Fibroblast of skin of scalp (primary cell): ENCODE measurements around the gene CT47B1. TPM values are rescaled to one million over a fixed set of nuclear protein-coding genes. Genes with fewer than 3 reads are reported as not detected.
"Not testable (repeated sequence)": the region's sequence is repeated elsewhere in the genome, so short reads cannot be mapped to it uniquely, and the experiment has no call there.

Source experiments
- DNase-seq: peaks from one replicate; pipeline ENCODE4 v3.0.0-alpha.2; 2013
- polyA plus RNA-seq, 2 experiments: library from polyadenylated mRNA; unstranded; fragments of 120-200 nt; gene quantifications; one replicate each; pipeline ENCODE4 v1.2.1, GENCODE V29; 2013; ENCODE audit not compliant: insufficient read length in 2 of 2

The CT47B1 gene
- not detected for polyA plus RNA-seq (2013, experiment 1 of 2; ENCODE audit: insufficient read length)
- polyA plus RNA-seq (2013, experiment 2 of 2; ENCODE audit: insufficient read length) = not detected

DNA sequence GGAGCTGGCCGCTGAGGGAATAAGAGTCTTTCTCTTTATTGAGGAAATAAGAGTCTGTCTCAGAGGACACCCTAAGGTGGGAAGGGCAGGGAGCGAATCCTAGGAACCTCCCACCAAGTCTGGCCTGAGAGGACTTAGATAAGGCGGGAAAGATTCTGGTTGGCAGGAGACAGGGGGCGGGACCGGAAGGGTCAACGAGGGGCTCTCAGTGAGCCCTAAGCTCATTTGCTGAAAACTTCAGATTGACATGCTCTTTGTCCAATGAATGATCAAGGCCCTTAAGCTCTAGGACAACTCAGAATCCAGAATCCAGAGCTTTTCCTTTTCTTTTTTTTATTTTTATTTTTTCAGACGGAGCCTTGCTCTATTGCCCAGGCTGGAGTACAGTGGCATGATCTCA lies at the start of gene CT47B1:
Gene CT47B1 (minus strand): TSS at position 101 of the 400 bp plus-strand sequence. CDS start 196 bp downstream, outside the sequence.
- not testable (repeated sequence) for DNase-seq

DNA sequence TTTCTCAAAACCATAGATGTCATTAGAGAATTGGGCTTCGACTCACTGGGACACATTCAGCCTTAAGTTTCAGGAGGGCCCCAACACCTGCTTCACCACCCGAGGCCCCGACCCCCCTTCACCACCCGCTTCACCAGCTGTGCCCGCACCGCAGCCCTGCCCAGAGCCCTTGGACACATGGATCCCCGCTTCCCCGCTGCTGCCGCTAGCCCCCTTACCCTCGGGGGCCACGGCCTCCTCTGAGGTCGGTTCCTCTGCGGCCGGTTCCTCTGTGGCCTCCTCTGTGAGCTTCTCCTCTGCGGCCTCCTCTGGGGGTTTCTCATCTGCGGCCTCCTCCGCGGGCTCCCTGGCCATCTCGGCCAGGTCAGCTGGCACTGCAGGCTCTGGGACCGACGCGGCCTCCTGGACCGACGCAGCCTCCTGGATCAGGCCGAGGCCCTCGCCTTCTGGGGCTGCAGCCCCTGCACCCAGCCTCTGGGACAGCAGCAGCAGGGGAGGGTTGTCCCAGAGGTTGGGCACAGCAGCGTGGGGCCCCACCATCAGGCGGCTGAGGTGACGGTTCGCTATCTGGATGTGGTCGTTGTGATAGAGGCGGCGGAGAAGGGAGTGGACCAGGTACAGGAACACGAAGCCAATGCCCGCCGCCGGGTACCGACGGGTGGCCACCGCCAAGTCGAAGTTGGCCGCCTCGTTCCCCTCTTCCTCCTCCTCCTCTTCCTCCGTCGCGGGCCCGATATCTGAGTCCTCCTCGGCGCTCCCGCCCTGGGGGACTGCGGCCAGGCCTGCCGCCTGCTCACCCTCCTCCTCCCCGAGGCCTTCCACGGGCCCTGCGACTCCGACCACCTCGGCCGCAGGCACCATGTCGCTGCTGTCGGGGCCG lies 748 bp downstream of the CT47B1 start:
- no peak for DNase-seq

DNA sequence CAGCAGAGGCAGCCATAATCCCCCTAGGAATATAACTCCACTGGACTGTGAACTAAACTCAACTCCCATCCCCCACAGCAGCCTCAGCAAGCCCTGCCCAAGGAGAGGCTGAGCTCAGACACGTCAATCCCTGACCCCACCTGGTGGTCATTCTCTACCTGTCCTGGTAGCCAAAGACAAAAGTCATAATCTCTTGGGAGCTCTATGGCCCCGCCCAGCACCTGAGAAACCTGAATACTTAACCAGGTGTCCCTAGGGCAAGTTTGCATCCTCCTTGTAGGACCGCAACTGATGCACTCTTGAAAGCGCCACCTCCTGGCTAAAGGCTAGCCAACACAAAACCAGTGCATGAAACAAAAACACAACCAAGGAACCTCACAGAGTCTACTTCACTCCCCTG lies 18.4 kb downstream of the CT47B1 start:
- no peak for DNase-seq

DNA sequence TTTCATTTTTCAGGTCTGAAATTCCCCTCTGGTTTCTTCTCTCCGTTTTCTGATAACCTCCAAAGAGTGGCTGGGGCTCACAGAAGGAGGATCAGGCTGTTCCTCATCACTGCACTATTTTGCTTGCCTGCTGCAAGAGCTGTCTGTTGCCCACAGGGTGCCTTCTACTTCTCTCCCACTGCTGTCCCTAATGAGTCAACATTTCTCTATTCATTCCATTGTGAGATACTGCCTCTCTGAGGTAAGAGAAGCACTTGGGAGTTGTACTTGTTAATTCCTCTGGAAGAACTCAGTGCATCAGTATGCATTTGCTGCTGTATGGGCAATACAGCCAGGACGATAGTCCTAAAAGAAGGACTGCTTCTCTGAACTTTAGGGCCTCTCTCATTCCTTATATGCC lies 34.8 kb downstream of the CT47B1 start:
- DNase-seq = peak; percentile 73

DNA sequence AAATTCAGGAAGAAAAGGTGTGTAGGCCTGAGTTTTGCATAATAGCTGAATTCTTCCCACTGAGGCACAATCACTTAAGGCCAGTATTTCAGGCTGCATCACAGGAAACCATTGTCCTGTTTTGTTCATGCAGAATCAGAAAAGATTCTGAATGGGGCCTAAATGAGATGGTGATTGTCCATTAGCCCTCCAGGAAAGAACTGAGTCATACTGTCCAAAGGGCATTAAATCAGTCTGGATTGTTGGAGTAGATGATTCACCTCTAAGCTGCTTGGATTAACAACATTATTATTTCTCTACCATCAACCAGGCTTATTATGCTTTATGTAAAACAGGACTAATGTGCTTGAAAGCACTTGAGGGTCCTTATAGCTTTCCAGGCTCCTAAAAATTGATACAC lies 36.2 kb downstream of the CT47B1 start:
- DNase-seq = peak; percentile 9

DNA sequence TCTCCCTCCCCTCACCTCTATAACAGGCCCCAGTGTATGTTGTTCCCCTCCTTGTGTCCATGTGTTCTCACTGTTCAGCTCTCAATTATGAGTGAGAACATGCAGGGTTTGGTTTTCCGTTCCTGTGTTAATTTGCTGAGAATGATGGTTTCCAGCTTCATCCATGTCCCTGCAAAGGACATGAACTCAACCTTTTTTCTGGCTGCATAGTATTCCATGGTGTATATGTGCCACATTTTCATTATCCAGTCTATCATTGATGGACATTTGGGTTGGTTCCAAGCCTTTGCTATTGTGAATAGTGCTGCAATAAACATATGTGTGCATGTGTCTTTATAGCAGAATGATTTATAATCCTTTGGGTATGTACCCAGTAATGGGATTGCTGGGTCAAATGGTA lies 48.5 kb downstream of the CT47B1 start:
- not testable (repeated sequence) for DNase-seq

DNA sequence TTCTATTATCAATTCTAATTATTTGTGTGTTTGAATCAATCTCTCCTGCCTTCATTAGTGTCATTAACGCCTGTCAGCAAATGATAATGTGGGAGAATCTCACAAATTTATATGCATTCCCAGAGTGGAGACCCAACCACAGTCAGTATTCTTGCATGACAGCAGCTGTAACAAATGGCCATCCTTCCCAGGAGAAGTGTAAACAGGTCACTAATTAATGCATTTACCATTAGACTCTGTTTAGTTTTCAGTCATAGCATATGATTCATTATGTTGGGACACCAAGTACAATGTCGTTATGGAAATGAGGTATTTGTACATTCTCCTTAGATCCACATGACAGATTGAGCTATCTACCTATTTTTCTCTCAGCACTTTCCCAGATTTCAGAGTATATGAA lies 50.5 kb downstream of the CT47B1 start:
- no peak for DNase-seq

DNA sequence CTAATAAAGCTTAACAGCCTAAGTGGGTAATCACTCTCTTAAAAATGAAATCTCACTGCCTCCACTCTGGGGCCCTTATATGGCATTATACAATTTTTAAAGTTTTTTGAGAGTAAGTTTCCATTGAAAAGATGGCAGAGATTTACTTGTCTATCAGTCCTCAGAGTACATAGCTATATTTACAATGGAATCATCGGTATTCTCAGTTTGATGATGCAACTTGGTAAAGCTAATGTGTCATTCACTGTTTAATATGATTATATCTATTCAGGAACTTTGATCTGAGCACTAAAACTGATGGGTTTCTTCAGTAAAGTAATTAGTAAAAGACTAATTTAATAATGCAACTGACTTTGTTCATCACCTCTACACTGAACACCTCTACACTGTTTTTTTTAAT lies 51.6 kb downstream of the CT47B1 start:
- peak; percentile 47 for DNase-seq

DNA sequence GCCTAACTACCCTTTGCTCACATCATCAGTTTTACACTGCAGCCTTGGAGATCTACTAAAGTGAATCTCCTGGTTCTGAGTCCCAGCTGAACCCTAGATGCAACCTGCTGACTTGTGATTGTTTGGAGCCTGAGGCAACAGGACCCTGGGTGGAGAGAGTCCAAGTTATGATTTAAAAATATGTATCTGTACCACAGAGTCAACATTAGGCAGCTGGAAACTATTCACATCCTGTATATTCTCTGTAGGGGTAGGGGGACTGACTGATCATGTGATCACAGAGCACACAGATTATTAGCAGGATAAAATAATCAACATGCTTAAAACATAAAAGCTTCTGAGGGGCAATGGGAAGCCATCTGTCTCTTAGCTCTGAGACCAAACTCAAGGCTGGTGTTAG lies 52.1 kb downstream of the CT47B1 start:
- peak; percentile 69 for DNase-seq
